Panc1 (cell line): ENCODE measurements around the gene WTAP.

Experiments used
- POLR2AphosphoS5 ChIP-seq: IDR thresholded peaks from 2 replicates; pipeline ENCODE4 v1.6.1; 2012; ENCODE audit warnings: mild to moderate bottlenecking, low read depth, low read length, moderate library complexity
- REST ChIP-seq, 2 experiments: IDR thresholded peaks; 2 replicates each; pipeline ENCODE4 v1.6.1; 2011 to 2012; ENCODE audit warnings: low read depth in 2 of 2, control low read depth in 1 of 2, low read length in 1 of 2, mild to moderate bottlenecking in 1 of 2, moderate library complexity in 1 of 2; ENCODE audit not compliant: insufficient read depth in 1 of 2
- SIN3A ChIP-seq: IDR thresholded peaks from 2 replicates; pipeline ENCODE4 v1.6.1; 2012; ENCODE audit warnings: low read depth, mild to moderate bottlenecking, low read length, moderate library complexity, borderline replicate concordance; ENCODE audit not compliant: insufficient read depth
- TF ChIP-seq, protein P1 (sequence below): fragments of 450-650 bp; IDR thresholded peaks from 2 replicates; pipeline ENCODE4 v1.5.1; 2017; ENCODE audit warnings: mild to moderate bottlenecking

GRCh38 chr6:159729598-159730331 is 2.5 kb downstream of the WTAP start:
- TF ChIP-seq, protein P1, sequence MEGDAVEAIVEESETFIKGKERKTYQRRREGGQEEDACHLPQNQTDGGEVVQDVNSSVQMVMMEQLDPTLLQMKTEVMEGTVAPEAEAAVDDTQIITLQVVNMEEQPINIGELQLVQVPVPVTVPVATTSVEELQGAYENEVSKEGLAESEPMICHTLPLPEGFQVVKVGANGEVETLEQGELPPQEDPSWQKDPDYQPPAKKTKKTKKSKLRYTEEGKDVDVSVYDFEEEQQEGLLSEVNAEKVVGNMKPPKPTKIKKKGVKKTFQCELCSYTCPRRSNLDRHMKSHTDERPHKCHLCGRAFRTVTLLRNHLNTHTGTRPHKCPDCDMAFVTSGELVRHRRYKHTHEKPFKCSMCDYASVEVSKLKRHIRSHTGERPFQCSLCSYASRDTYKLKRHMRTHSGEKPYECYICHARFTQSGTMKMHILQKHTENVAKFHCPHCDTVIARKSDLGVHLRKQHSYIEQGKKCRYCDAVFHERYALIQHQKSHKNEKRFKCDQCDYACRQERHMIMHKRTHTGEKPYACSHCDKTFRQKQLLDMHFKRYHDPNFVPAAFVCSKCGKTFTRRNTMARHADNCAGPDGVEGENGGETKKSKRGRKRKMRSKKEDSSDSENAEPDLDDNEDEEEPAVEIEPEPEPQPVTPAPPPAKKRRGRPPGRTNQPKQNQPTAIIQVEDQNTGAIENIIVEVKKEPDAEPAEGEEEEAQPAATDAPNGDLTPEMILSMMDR, result no peak
- TF ChIP-seq POLR2AphosphoS5, result no peak
- TF ChIP-seq REST (IDR thresholded peaks at IDR 0.05; ENCODE audit: insufficient read depth in 1 of 2, low read depth in 2 of 2, low read length in 1 of 2), result no peak
- TF ChIP-seq SIN3A, result no peak
